ENCODE measurements around the gene WFS1.

GRCh38 chr4:6302869-6303268 lies 33.2 kb downstream of the WFS1 start:
- TF ChIP-seq, protein P1, sequence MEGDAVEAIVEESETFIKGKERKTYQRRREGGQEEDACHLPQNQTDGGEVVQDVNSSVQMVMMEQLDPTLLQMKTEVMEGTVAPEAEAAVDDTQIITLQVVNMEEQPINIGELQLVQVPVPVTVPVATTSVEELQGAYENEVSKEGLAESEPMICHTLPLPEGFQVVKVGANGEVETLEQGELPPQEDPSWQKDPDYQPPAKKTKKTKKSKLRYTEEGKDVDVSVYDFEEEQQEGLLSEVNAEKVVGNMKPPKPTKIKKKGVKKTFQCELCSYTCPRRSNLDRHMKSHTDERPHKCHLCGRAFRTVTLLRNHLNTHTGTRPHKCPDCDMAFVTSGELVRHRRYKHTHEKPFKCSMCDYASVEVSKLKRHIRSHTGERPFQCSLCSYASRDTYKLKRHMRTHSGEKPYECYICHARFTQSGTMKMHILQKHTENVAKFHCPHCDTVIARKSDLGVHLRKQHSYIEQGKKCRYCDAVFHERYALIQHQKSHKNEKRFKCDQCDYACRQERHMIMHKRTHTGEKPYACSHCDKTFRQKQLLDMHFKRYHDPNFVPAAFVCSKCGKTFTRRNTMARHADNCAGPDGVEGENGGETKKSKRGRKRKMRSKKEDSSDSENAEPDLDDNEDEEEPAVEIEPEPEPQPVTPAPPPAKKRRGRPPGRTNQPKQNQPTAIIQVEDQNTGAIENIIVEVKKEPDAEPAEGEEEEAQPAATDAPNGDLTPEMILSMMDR (conservative IDR thresholded peaks at IDR 0.05; ENCODE audit: low read length) = no peak
- TF ChIP-seq EZH2phosphoT487 (IDR thresholded peaks at IDR 0.05; ENCODE audit: borderline replicate concordance) = no peak

Data from Loucy (cell line).